ENCODE results near the gene SPAG17.

The SPAG17 gene

DNA sequence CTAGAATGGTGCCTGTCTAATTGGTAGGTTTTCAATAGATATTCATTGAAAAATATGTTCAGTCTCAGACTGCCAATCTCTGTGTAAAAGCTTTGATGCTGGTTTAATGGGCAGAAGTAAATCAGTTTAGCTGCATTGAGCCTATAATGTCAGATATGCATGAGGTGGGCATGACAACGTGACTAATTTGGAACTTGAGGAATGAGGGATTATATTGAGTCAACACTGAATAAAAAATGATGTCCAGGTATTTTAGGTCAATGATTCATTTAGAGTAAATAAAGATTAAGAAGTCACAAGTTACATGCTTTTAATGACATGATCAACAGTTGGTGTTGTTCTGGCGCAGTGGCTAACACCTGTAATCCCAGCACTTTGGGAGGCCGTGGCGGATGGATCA lies 252.5 kb downstream of the SPAG17 start:
- ATAC-seq: no peak
- TF ChIP-seq ZNF8 (CRISPR knock-in tag; IDR thresholded peaks at IDR 0.05) (no peak), GLIS3 (CRISPR knock-in tag; IDR thresholded peaks at IDR 0.05) (no peak), ISL1 (CRISPR knock-in tag; IDR thresholded peaks at IDR 0.05) (no peak), OSR1 (CRISPR knock-in tag; IDR thresholded peaks at IDR 0.05) (no peak), TCF4 (CRISPR knock-in tag; IDR thresholded peaks at IDR 0.05; ENCODE audit: borderline replicate concordance) (no peak), ZC3H10 (CRISPR knock-in tag; IDR thresholded peaks at IDR 0.05) (no peak), RARB (CRISPR knock-in tag; IDR thresholded peaks at IDR 0.05) (no peak), ESRRG (CRISPR knock-in tag; IDR thresholded peaks at IDR 0.05) (no peak), ZNF565 (CRISPR knock-in tag; conservative IDR thresholded peaks at IDR 0.05; ENCODE audit: low read depth) (no peak), SNAI2 (CRISPR knock-in tag; IDR thresholded peaks at IDR 0.05) (no peak), PPARA (CRISPR knock-in tag; IDR thresholded peaks at IDR 0.05; ENCODE audit: borderline replicate concordance) (no peak), ZFP30 (CRISPR knock-in tag; IDR thresholded peaks at IDR 0.05) (no peak), ARNTL (CRISPR knock-in tag; IDR thresholded peaks at IDR 0.05; ENCODE audit: borderline replicate concordance, low read depth) (no peak), ZFP3 (CRISPR knock-in tag; IDR thresholded peaks at IDR 0.05) (no peak), TOX (CRISPR knock-in tag; IDR thresholded peaks at IDR 0.05; ENCODE audit: borderline replicate concordance) (no peak)
- TF ChIP-seq, protein P1, sequence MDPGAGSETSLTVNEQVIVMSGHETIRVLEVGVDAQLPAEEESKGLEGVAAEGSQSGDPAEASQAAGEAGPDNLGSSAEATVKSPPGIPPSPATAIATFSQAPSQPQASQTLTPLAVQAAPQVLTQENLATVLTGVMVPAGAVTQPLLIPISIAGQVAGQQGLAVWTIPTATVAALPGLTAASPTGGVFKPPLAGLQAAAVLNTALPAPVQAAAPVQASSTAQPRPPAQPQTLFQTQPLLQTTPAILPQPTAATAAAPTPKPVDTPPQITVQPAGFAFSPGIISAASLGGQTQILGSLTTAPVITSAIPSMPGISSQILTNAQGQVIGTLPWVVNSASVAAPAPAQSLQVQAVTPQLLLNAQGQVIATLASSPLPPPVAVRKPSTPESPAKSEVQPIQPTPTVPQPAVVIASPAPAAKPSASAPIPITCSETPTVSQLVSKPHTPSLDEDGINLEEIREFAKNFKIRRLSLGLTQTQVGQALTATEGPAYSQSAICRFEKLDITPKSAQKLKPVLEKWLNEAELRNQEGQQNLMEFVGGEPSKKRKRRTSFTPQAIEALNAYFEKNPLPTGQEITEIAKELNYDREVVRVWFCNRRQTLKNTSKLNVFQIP (CRISPR knock-in tag; IDR thresholded peaks at IDR 0.05; ENCODE audit: borderline replicate concordance, low read depth): no peak
- TF ChIP-seq, protein P2, sequence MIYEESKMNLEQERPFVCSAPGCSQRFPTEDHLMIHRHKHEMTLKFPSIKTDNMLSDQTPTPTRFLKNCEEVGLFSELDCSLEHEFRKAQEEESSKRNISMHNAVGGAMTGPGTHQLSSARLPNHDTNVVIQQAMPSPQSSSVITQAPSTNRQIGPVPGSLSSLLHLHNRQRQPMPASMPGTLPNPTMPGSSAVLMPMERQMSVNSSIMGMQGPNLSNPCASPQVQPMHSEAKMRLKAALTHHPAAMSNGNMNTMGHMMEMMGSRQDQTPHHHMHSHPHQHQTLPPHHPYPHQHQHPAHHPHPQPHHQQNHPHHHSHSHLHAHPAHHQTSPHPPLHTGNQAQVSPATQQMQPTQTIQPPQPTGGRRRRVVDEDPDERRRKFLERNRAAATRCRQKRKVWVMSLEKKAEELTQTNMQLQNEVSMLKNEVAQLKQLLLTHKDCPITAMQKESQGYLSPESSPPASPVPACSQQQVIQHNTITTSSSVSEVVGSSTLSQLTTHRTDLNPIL (CRISPR knock-in tag; IDR thresholded peaks at IDR 0.05; ENCODE audit: low read depth): no peak
- TF ChIP-seq, protein P3, sequence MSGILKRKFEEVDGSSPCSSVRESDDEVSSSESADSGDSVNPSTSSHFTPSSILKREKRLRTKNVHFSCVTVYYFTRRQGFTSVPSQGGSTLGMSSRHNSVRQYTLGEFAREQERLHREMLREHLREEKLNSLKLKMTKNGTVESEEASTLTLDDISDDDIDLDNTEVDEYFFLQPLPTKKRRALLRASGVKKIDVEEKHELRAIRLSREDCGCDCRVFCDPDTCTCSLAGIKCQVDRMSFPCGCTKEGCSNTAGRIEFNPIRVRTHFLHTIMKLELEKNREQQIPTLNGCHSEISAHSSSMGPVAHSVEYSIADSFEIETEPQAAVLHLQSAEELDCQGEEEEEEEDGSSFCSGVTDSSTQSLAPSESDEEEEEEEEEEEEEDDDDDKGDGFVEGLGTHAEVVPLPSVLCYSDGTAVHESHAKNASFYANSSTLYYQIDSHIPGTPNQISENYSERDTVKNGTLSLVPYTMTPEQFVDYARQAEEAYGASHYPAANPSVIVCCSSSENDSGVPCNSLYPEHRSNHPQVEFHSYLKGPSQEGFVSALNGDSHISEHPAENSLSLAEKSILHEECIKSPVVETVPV (CRISPR knock-in tag; IDR thresholded peaks at IDR 0.05): no peak
- TF ChIP-seq, protein P4, sequence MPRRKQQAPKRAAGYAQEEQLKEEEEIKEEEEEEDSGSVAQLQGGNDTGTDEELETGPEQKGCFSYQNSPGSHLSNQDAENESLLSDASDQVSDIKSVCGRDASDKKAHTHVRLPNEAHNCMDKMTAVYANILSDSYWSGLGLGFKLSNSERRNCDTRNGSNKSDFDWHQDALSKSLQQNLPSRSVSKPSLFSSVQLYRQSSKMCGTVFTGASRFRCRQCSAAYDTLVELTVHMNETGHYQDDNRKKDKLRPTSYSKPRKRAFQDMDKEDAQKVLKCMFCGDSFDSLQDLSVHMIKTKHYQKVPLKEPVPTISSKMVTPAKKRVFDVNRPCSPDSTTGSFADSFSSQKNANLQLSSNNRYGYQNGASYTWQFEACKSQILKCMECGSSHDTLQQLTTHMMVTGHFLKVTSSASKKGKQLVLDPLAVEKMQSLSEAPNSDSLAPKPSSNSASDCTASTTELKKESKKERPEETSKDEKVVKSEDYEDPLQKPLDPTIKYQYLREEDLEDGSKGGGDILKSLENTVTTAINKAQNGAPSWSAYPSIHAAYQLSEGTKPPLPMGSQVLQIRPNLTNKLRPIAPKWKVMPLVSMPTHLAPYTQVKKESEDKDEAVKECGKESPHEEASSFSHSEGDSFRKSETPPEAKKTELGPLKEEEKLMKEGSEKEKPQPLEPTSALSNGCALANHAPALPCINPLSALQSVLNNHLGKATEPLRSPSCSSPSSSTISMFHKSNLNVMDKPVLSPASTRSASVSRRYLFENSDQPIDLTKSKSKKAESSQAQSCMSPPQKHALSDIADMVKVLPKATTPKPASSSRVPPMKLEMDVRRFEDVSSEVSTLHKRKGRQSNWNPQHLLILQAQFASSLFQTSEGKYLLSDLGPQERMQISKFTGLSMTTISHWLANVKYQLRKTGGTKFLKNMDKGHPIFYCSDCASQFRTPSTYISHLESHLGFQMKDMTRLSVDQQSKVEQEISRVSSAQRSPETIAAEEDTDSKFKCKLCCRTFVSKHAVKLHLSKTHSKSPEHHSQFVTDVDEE (CRISPR knock-in tag; IDR thresholded peaks at IDR 0.05): no peak

DNA sequence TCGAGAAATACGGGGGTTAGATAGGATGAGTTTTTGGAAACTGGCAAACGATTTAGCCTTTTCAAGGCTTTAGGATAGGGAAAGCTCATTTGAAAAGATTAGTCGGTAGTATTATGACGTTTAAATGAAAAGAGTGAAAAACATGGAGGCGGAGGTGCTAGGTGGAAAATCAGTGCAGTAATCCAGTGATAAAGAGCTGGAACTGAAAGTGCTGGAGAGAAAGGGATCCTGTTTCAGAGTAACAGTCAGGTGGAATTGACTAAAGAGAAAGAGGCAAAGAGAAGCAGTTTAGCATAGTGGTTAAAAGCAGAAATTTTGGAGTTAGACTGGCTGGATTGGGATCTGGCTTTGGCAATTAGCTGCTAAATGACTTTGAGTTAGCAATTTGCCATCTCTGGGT lies 254.5 kb downstream of the SPAG17 start:
- ATAC-seq: no peak
- TF ChIP-seq CSDC2 (CRISPR knock-in tag; IDR thresholded peaks at IDR 0.05) (no peak), ZNF70 (CRISPR knock-in tag; IDR thresholded peaks at IDR 0.05) (no peak), OSR1 (CRISPR knock-in tag; IDR thresholded peaks at IDR 0.05) (no peak), PPARA (CRISPR knock-in tag; IDR thresholded peaks at IDR 0.05; ENCODE audit: borderline replicate concordance) (no peak), ZFP3 (CRISPR knock-in tag; IDR thresholded peaks at IDR 0.05) (no peak), GLIS3 (CRISPR knock-in tag; IDR thresholded peaks at IDR 0.05) (no peak), TOX (CRISPR knock-in tag; IDR thresholded peaks at IDR 0.05; ENCODE audit: borderline replicate concordance) (no peak), TCF4 (CRISPR knock-in tag; IDR thresholded peaks at IDR 0.05; ENCODE audit: borderline replicate concordance) (no peak), ZNF8 (CRISPR knock-in tag; IDR thresholded peaks at IDR 0.05) (no peak)
- TF ChIP-seq, protein P4 (CRISPR knock-in tag; IDR thresholded peaks at IDR 0.05): no peak
- TF ChIP-seq, protein P1 (CRISPR knock-in tag; IDR thresholded peaks at IDR 0.05; ENCODE audit: borderline replicate concordance, low read depth): no peak

Measured in SK-N-SH treated with all-trans-retinoic acid at 6 μM for 48 hours (cell line).